Endothelial cell of umbilical vein (primary cell): ENCODE data around the gene DPYD.

Source experiments
- EZH2 ChIP-seq: IDR thresholded peaks from 2 replicates; pipeline ENCODE4 v1.6.1; 2012; ENCODE audit warnings: borderline replicate concordance, low read depth, mild to moderate bottlenecking, moderate library complexity, low read length, inconsistent platforms; ENCODE audit not compliant: severe bottlenecking
- FOS ChIP-seq: IDR thresholded peaks from 2 replicates; pipeline ENCODE4 v1.6.1; 2011; ENCODE audit warnings: mild to moderate bottlenecking, low read length, moderate library complexity, borderline replicate concordance; ENCODE audit not compliant: insufficient read depth
- GATA2 ChIP-seq: IDR thresholded peaks from 2 replicates; pipeline ENCODE4 v1.7.0; 2011; ENCODE audit warnings: low read depth, mild to moderate bottlenecking, moderate library complexity, mixed read lengths, low read length; ENCODE audit not compliant: insufficient read length, insufficient read depth
- JUN ChIP-seq: IDR thresholded peaks from 2 replicates; pipeline ENCODE4 v1.6.1; 2011; ENCODE audit warnings: borderline replicate concordance, low read depth; ENCODE audit not compliant: insufficient read length, insufficient read depth
- MYC ChIP-seq: IDR thresholded peaks from one replicate; pipeline ENCODE4 v1.6.1; 2011; ENCODE audit warnings: mild to moderate bottlenecking, low read depth, low read length
- POLR2A ChIP-seq: IDR thresholded peaks from 2 replicates; pipeline ENCODE4 v1.6.1; 2012; ENCODE audit warnings: low read depth, mild to moderate bottlenecking, control low read depth, low read length
- POLR2AphosphoS5 ChIP-seq: IDR thresholded peaks from 2 replicates; pipeline ENCODE4 v1.6.1; 2012; ENCODE audit warnings: low read depth, mild to moderate bottlenecking, control low read depth, low read length, moderate library complexity; ENCODE audit not compliant: insufficient read depth
- TF ChIP-seq, protein P1 (sequence below), 2 donors: IDR thresholded peaks; 1 replicate in 1 of 2; 2 replicates in 1 of 2; pipeline ENCODE4 v1.5.1; 2011; ENCODE audit warnings: low read length in 2 of 2, mild to moderate bottlenecking in 2 of 2, moderate library complexity in 2 of 2, control low read depth in 1 of 2, inconsistent platforms in 1 of 2, low read depth in 1 of 2; ENCODE audit not compliant: insufficient read depth in 1 of 2; ENCODE audit errors: extremely low read depth in 1 of 2
- TF ChIP-seq, protein P2 (sequence below): IDR thresholded peaks from 2 replicates; pipeline ENCODE4 v1.6.1; 2011; ENCODE audit not compliant: insufficient read depth, insufficient read length

DNA sequence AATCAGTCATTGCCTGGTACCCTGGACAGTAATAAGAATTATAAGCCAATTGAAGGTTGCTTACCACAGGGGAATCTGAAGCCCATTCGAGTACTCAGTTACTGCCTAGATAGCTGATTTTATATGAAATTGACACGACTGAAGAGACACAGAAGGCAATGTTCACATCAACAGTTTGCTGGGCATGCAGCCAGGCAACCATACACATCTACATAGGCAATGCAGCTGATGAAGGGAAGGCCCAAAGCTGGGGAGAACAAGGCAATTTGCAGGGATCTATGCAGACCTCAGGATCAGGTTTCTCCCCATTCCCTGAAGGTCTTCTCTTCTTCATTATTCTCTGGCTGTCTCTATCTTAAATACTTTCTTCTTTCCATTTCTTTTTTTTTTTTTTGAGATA, 750.5 kb downstream of the DPYD start:
- TF ChIP-seq, protein P1, sequence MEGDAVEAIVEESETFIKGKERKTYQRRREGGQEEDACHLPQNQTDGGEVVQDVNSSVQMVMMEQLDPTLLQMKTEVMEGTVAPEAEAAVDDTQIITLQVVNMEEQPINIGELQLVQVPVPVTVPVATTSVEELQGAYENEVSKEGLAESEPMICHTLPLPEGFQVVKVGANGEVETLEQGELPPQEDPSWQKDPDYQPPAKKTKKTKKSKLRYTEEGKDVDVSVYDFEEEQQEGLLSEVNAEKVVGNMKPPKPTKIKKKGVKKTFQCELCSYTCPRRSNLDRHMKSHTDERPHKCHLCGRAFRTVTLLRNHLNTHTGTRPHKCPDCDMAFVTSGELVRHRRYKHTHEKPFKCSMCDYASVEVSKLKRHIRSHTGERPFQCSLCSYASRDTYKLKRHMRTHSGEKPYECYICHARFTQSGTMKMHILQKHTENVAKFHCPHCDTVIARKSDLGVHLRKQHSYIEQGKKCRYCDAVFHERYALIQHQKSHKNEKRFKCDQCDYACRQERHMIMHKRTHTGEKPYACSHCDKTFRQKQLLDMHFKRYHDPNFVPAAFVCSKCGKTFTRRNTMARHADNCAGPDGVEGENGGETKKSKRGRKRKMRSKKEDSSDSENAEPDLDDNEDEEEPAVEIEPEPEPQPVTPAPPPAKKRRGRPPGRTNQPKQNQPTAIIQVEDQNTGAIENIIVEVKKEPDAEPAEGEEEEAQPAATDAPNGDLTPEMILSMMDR (IDR thresholded peaks at IDR 0.05; ENCODE audit: extremely low read depth in 1 of 2, insufficient read depth in 1 of 2, low read depth in 1 of 2, low read length in 2 of 2), result no peak
- TF ChIP-seq POLR2A, result no peak
- no peak for TF ChIP-seq JUN
- TF ChIP-seq, protein P2, sequence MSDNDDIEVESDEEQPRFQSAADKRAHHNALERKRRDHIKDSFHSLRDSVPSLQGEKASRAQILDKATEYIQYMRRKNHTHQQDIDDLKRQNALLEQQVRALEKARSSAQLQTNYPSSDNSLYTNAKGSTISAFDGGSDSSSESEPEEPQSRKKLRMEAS, result no peak
- TF ChIP-seq POLR2AphosphoS5, result no peak
- no peak for TF ChIP-seq FOS
- no peak for TF ChIP-seq EZH2
- TF ChIP-seq MYC, result no peak
- TF ChIP-seq GATA2, result no peak
